ENCODE results near the gene SLC41A3. TPM values are rescaled to one million over a fixed set of nuclear protein-coding genes. Genes with fewer than 3 reads are reported as not detected.
"Not testable (repeated sequence)": the region's sequence is repeated elsewhere in the genome, so short reads cannot be mapped to it uniquely, and the experiment has no call there.

The SLC41A3 gene
- total RNA-seq, 2 donors from 2014 or later, result 46.8 to 50.4 TPM

DNA sequence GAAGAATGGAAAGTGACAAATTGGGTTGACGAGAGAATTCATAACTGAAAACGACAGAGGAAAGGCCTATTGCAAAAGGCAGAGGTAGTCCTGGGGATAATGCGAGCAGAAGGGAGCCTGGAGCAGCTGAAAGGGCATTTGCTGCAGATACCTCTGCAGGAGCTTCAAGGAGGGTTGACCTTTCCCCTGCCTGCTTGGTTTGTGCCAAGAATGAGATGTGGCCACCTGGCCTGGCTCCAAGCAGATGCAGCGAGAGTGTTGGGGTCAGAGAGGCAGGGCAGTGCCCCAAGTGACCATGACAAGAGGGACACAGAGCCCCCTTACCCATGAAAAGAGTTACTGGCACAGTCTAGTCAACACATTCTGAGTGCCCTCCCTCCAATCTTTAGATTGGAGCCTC is 43.5 kb downstream of the SLC41A3 start:
- Histone ChIP-seq H3K4me3 (ENCODE audit: low read length) (no peak overlapping the region), H3K27ac (ENCODE audit: low read depth, low read length) (no peak overlapping the region), H3K9ac (ENCODE audit: extremely low read depth, low read length, poor library complexity, severe bottlenecking) (no peak overlapping the region), H3K27me3 (ENCODE audit: control insufficient read depth, insufficient read depth, low read length, poor library complexity, severe bottlenecking) (no peaks in the 10 kb centered on the region), H3K4me1 (ENCODE audit: control insufficient read depth, insufficient read depth, low read length) (no peaks in the 10 kb centered on the region), H3K9me3 (ENCODE audit: control insufficient read depth, low read length) (peaks cover 41% of the 10 kb centered on the region), H3K36me3 (ENCODE audit: control insufficient read depth, insufficient read depth, low read length) (peaks cover 9% of the 10 kb centered on the region)
- peaks cover 10% of the 10 kb centered on the region for H3K4me1 Mint-ChIP-seq
- TF ChIP-seq CTCF (conservative IDR thresholded peaks at IDR 0.05), result no peak
- peaks cover 29% of the 10 kb centered on the region for H3K9me3 Mint-ChIP-seq
- H3K4me3 Mint-ChIP-seq, result no peak overlapping the region
- no peaks in the 10 kb centered on the region for H3K27me3 Mint-ChIP-seq (ENCODE audit: insufficient read depth)
- 83 to 87% methylated on average over 3 to 4 of the region's 4 CpGs for WGBS, 2 experiments (ENCODE audit: insufficient coverage in 1 of 2, insufficient read length in 1 of 2)
- no peak overlapping the region for H3K27ac Mint-ChIP-seq
- peaks cover 55% of the 10 kb centered on the region for H3K36me3 Mint-ChIP-seq (ENCODE audit: low read depth)
- DNase-seq, result no peak

DNA sequence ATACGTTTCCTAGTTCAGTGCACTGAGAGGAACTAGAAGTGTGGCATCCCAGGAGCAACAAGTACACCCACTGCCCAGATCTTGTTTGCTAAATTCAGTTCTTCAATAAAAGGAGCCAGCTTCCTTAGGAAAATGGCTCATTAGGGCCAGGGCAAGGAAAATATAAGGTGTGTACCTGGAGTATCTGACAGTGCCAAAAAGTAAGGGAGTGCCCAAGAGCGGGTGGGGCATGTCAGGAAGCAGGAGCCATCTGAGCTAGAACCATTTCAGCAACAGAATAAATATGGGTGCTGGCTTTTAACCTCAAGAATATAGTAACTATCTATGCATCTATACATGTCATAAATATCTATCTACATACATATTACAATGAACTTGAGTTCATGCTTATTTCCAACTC is 44.1 kb downstream of the SLC41A3 start:
- Histone ChIP-seq H3K27me3 (ENCODE audit: control insufficient read depth, insufficient read depth, low read length, poor library complexity, severe bottlenecking) (no peaks in the 10 kb centered on the region), H3K27ac (ENCODE audit: low read depth, low read length) (no peak overlapping the region), H3K36me3 (ENCODE audit: control insufficient read depth, insufficient read depth, low read length) (peaks cover 9% of the 10 kb centered on the region), H3K4me1 (ENCODE audit: control insufficient read depth, insufficient read depth, low read length) (no peaks in the 10 kb centered on the region), H3K9me3 (ENCODE audit: control insufficient read depth, low read length) (peaks cover 41% of the 10 kb centered on the region), H3K9ac (ENCODE audit: extremely low read depth, low read length, poor library complexity, severe bottlenecking) (no peak overlapping the region), H3K4me3 (ENCODE audit: low read length) (no peak overlapping the region)
- Mint-ChIP-seq H3K9me3 (peaks cover 29% of the 10 kb centered on the region), H3K27me3 (ENCODE audit: insufficient read depth) (no peaks in the 10 kb centered on the region), H3K27ac (no peak overlapping the region), H3K4me1 (peaks cover 10% of the 10 kb centered on the region), H3K36me3 (ENCODE audit: low read depth) (peaks cover 61% of the 10 kb centered on the region), H3K4me3 (no peak overlapping the region)
- 68 to 75% methylated on average over 2 of the region's 2 CpGs for WGBS, 2 experiments (ENCODE audit: insufficient coverage in 1 of 2, insufficient read length in 1 of 2)
- DNase-seq, result no peak
- no peak for TF ChIP-seq CTCF (conservative IDR thresholded peaks at IDR 0.05)

DNA sequence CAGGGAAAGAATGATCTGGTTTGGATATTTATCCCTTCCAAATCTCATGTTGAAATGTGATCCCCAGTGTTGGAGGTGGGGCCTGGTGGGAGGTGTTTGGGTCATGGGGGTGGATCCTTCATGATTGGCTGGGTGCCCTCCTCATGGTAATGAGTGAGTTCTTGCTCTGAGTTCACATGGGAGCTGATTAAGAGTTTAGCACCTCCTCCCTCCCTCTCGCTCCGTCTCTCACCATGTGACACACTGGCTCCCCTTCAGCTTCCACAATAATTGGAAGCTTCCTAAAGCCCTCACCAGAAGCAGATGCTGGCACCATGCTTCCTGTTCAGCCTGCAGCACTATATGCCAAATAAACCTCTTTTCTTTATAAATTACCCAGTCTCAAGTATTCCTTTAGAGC is 45.1 kb downstream of the SLC41A3 start:
- 94% methylated on average over 2 of the region's 2 CpGs; no CpG with 5 or more reads in 1 of the 2 experiments for WGBS, 2 experiments (ENCODE audit: insufficient coverage in 1 of 2, insufficient read length in 1 of 2)
- not testable (repeated sequence) for H3K36me3 ChIP-seq (ENCODE audit: control insufficient read depth, insufficient read depth, low read length); H3K9ac ChIP-seq (ENCODE audit: extremely low read depth, low read length, poor library complexity, severe bottlenecking); H3K27me3 Mint-ChIP-seq (ENCODE audit: insufficient read depth); H3K27ac ChIP-seq (ENCODE audit: low read depth, low read length); H3K4me3 Mint-ChIP-seq; H3K4me3 ChIP-seq (ENCODE audit: low read length); H3K27me3 ChIP-seq (ENCODE audit: control insufficient read depth, insufficient read depth, low read length, poor library complexity, severe bottlenecking); H3K27ac Mint-ChIP-seq; H3K4me1 ChIP-seq (ENCODE audit: control insufficient read depth, insufficient read depth, low read length)
- DNase-seq, result peak; percentile 26
- Mint-ChIP-seq H3K4me1 (peaks cover 10% of the 10 kb centered on the region), H3K36me3 (ENCODE audit: low read depth) (peaks cover 59% of the 10 kb centered on the region), H3K9me3 (peaks cover 29% of the 10 kb centered on the region)
- H3K9me3 ChIP-seq (ENCODE audit: control insufficient read depth, low read length), result peaks cover 37% of the 10 kb centered on the region

DNA sequence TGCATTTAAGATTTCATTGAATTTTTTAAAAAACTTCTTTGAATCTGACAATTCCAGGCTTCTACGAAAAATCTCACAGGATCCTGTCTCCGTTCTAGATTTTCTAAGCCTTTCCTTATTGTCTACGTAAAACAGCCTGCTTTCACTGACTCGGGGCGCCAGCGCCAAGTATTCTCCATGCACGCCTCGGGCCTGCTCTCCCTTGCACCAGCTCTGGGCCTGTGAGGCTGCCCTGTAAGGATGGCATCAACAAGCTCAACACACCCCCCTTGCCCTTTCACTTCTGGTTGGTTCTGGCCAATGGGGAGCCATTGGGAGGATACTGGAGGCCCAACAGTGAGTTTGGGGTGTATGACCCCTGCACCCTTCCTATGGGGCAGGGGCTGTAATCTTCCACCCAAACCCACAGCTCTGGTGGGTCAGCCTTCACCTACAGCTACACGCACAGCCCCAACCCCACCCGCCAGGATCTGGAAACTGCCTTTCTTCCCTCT is 47.8 kb downstream of the SLC41A3 start:
- H3K27me3 Mint-ChIP-seq (ENCODE audit: insufficient read depth), result no peaks in the 10 kb centered on the region
- H3K36me3 ChIP-seq (ENCODE audit: control insufficient read depth, insufficient read depth, low read length), result peaks cover 15% of the 10 kb centered on the region
- 92% methylated on average over 8 to 10 of the region's 10 CpGs for WGBS, 2 experiments (ENCODE audit: insufficient coverage in 1 of 2, insufficient read length in 1 of 2)
- no peak overlapping the region for H3K9ac ChIP-seq (ENCODE audit: extremely low read depth, low read length, poor library complexity, severe bottlenecking)
- peaks cover 24% of the 10 kb centered on the region for H3K9me3 Mint-ChIP-seq
- peaks cover 32% of the 10 kb centered on the region for H3K9me3 ChIP-seq (ENCODE audit: control insufficient read depth, low read length)
- H3K27ac Mint-ChIP-seq, result no peak overlapping the region
- H3K27ac ChIP-seq (ENCODE audit: low read depth, low read length), result no peak overlapping the region
- H3K4me1 ChIP-seq (ENCODE audit: control insufficient read depth, insufficient read depth, low read length), result no peaks in the 10 kb centered on the region
- peaks cover 69% of the 10 kb centered on the region for H3K36me3 Mint-ChIP-seq (ENCODE audit: low read depth)
- TF ChIP-seq CTCF (conservative IDR thresholded peaks at IDR 0.05), result no peak
- peaks cover 11% of the 10 kb centered on the region for H3K4me1 Mint-ChIP-seq
- H3K27me3 ChIP-seq (ENCODE audit: control insufficient read depth, insufficient read depth, low read length, poor library complexity, severe bottlenecking), result no peaks in the 10 kb centered on the region
- no peak overlapping the region for H3K4me3 Mint-ChIP-seq
- no peak for DNase-seq
- H3K4me3 ChIP-seq (ENCODE audit: low read length), result no peak overlapping the region
